SU-DHL-6 (cell line): ENCODE results near the gene KCNN3.

Experiments
- H2AFZ ChIP-seq: fragments of 200-600 bp; sonication (generic); 2 replicates; pipeline ENCODE4 v1.6.1; 2014; ENCODE audit warnings: low read depth, mild to moderate bottlenecking, moderate library complexity, mixed read lengths, antibody characterized with exemption, low read length; ENCODE audit not compliant: severe bottlenecking
- H3F3A ChIP-seq: fragments of 200-600 bp; shearing (Covaris generic); 2 replicates; pipeline ENCODE4 v1.6.0; 2016; ENCODE audit warnings: antibody characterized with exemption, mild to moderate bottlenecking; ENCODE audit not compliant: insufficient read depth
- H3K27ac ChIP-seq: fragments of 200-600 bp; sonication (generic); 2 replicates; pipeline ENCODE4 v1.5.1; 2016; ENCODE audit warnings: low read depth, mild to moderate bottlenecking, low read length, moderate library complexity, mixed read lengths
- H3K27me3 ChIP-seq: fragments of 200-600 bp; sonication (generic), shearing (Covaris generic); 2 replicates; pipeline ENCODE4 v1.6.0; 2014; ENCODE audit warnings: mild to moderate bottlenecking, low read length
- H3K36me3 ChIP-seq: fragments of 200-600 bp; sonication (generic); 2 replicates; pipeline ENCODE4 v1.6.1; 2014; ENCODE audit warnings: mild to moderate bottlenecking, low read length, mixed read lengths
- H3K4me2 ChIP-seq: fragments of 300-600, 200-600 bp; shearing (Covaris generic), sonication (generic); 2 replicates; pipeline ENCODE4 v1.6.0; 2014; ENCODE audit warnings: low read length, low read depth, mild to moderate bottlenecking; ENCODE audit not compliant: poor library complexity, severe bottlenecking
- H3K4me3 ChIP-seq: fragments of 200-600 bp; sonication (generic); 2 replicates; pipeline ENCODE4 v1.5.1; 2014; ENCODE audit warnings: antibody characterized with exemption, low read length, mild to moderate bottlenecking, mixed read lengths; ENCODE audit not compliant: insufficient read depth, poor library complexity, severe bottlenecking
- H3K79me2 ChIP-seq: fragments of 200-600 bp; sonication (generic); 2 replicates; pipeline ENCODE4 v1.6.1; 2014; ENCODE audit warnings: mild to moderate bottlenecking, low read length, moderate library complexity; ENCODE audit not compliant: insufficient read depth
- H3K9ac ChIP-seq: fragments of 200-600 bp; sonication (generic); 2 replicates; pipeline ENCODE4 v1.7.0; 2014; ENCODE audit warnings: mild to moderate bottlenecking, low read length
- H3K9me2 ChIP-seq: fragments of 200-600 bp; sonication (generic); replicated peaks from 2 replicates; pipeline ENCODE4 v1.6.1; 2014; ENCODE audit warnings: low read length; ENCODE audit not compliant: insufficient read depth
- H3K9me3 ChIP-seq: fragments of 200-600 bp; sonication (generic); 2 replicates; pipeline ENCODE4 v1.6.1; 2014; ENCODE audit warnings: low read length, mixed read lengths; ENCODE audit not compliant: insufficient read depth
- H4K20me1 ChIP-seq: fragments of 200-600 bp; sonication (generic); 2 replicates; pipeline ENCODE4 v1.6.1; 2014; ENCODE audit warnings: low read depth, mild to moderate bottlenecking, antibody characterized with exemption, low read length, moderate library complexity, mixed read lengths
- EZH2phosphoT487 ChIP-seq: fragments of 200-600 bp; sonication (generic), shearing (Covaris generic); conservative IDR thresholded peaks from 2 replicates; pipeline ENCODE4 v1.6.1; 2018; ENCODE audit warnings: mild to moderate bottlenecking, antibody characterized with exemption, low read length, moderate library complexity, mixed read lengths
- TF ChIP-seq, protein P1 (sequence below): fragments of 200-600 bp; sonication (generic); IDR thresholded peaks from one replicate; pipeline ENCODE4 v1.5.1; 2017; ENCODE audit warnings: antibody characterized with exemption, mild to moderate bottlenecking, low read length, moderate library complexity; ENCODE audit not compliant: insufficient read depth, poor library complexity, severe bottlenecking

KCNN3 gene

DNA sequence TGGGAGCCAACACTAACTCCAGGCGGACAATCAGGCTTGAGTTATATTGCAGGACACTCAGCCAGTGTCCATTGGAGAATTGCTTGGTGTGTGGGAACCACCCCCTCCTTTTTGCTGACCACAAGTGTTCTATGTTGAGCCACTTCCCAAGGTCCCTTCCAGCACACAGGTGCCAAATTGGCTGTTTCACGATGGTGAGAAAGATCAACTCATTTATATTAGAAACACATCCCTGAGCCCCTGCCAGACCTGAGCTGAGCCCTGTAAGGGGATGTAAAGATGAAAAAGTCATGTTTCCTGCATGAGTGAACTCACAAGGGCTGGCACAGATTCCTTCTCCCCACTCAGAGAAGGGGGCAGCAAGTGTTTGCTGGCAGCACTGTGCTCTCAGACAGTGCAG lies 96.5 kb downstream of the KCNN3 start:
- Histone ChIP-seq H3K27me3 (no peaks in the 10 kb centered on the region), H3K4me3 (no peak overlapping the region), H3K9me3 (no peaks in the 10 kb centered on the region), H3K79me2 (no peaks in the 10 kb centered on the region), H4K20me1 (no peaks in the 10 kb centered on the region), H3K27ac (no peak overlapping the region), H2AFZ (no peak overlapping the region), H3K4me2 (no peak overlapping the region), H3K36me3 (no peaks in the 10 kb centered on the region), H3K9ac (no peak overlapping the region), H3F3A (no peaks in the 10 kb centered on the region), H3K9me2 (no peaks in the 10 kb centered on the region)
- TF ChIP-seq EZH2phosphoT487: no peak
- TF ChIP-seq, protein P1, sequence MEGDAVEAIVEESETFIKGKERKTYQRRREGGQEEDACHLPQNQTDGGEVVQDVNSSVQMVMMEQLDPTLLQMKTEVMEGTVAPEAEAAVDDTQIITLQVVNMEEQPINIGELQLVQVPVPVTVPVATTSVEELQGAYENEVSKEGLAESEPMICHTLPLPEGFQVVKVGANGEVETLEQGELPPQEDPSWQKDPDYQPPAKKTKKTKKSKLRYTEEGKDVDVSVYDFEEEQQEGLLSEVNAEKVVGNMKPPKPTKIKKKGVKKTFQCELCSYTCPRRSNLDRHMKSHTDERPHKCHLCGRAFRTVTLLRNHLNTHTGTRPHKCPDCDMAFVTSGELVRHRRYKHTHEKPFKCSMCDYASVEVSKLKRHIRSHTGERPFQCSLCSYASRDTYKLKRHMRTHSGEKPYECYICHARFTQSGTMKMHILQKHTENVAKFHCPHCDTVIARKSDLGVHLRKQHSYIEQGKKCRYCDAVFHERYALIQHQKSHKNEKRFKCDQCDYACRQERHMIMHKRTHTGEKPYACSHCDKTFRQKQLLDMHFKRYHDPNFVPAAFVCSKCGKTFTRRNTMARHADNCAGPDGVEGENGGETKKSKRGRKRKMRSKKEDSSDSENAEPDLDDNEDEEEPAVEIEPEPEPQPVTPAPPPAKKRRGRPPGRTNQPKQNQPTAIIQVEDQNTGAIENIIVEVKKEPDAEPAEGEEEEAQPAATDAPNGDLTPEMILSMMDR: no peak

DNA sequence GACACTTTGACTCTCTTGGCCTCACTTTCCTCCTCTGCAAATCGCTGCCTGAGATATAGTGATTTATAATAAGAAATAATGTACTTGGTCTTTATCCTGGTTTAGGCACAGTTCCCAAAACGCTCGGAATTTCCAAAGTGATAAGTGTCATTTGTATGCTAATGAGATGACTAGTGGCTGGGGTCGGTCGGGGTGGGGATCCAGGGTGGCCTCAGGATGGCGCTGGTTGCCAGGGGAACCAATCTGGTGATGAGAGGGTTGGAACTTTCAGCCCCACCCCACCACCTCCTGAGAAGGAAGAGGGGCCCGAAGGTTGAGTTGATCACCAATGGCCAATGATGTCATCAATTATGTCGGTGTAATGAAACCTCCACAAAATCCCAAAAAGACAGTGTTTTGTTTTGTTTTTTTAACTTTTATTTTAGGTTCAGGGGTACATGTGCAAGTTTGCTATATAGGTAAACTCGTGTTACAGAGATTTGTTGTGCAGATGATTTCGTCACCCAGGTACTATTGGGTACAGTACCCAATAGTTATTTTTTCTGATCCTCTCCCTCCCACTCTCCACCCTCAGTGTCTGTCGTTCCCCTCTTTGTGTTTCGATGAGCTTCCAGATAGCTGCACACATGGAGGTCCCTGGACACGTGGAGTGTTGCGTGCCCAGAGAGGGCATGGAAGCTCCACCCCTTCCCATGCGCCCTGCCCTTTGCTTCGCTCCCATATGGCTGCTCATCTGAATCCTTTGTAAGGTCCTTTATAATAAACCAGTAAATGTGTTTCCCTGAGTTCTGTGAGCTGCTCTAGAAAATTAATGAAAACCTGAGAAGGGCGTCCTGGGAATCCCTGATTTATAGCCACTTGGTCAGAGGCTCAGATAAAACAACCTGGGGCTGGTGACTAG lies 97.2 kb downstream of the KCNN3 start:
- Histone ChIP-seq H3F3A (no peaks in the 10 kb centered on the region), H3K9ac (no peak overlapping the region), H3K27me3 (no peaks in the 10 kb centered on the region), H3K4me2 (no peak overlapping the region), H2AFZ (no peak overlapping the region), H3K36me3 (no peaks in the 10 kb centered on the region), H3K27ac (no peak overlapping the region), H4K20me1 (no peaks in the 10 kb centered on the region), H3K9me3 (no peaks in the 10 kb centered on the region), H3K4me3 (no peak overlapping the region), H3K79me2 (no peaks in the 10 kb centered on the region), H3K9me2 (no peaks in the 10 kb centered on the region)
- TF ChIP-seq, protein P1: peak; percentile 16
- TF ChIP-seq EZH2phosphoT487: no peak

DNA sequence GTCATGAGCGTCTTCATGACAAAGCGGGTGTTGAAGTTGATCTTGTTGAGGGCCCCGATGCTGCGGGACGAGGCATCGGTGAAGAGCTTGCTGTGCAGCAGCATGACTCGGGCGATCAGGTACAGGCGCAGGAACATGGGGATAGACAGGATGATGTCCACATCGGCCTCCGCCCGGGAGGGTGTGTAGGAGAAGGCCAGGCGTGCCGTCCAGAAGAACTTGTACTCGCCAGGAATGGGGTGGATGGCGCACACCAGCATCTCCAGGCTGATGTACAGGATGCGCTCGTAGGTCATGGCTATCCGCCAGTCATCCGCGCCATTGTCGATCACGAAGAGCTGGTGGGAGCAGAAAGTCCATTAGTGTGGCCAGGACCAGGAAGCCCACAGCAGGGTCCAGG lies 98.0 kb downstream of the KCNN3 start:
- no peaks in the 10 kb centered on the region for H3K36me3 ChIP-seq
- no peak for TF ChIP-seq EZH2phosphoT487
- TF ChIP-seq, protein P1: no peak
- H3K27ac ChIP-seq: no peak overlapping the region
- no peaks in the 10 kb centered on the region for H3K9me3 ChIP-seq
- no peak overlapping the region for H3K4me2 ChIP-seq
- H3F3A ChIP-seq: no peaks in the 10 kb centered on the region
- H3K4me3 ChIP-seq: no peak overlapping the region
- H4K20me1 ChIP-seq: no peaks in the 10 kb centered on the region
- H3K9me2 ChIP-seq: no peaks in the 10 kb centered on the region
- no peak overlapping the region for H3K9ac ChIP-seq
- no peaks in the 10 kb centered on the region for H3K79me2 ChIP-seq
- H3K27me3 ChIP-seq: no peaks in the 10 kb centered on the region
- H2AFZ ChIP-seq: no peak overlapping the region
